Gastroesophageal sphincter (tissue), 3 donors: ENCODE data around the gene DCTN3.
A peak's percentile ranks its signal among the peaks of the same experiment; 100 is the strongest.

Experiments used
- CTCF ChIP-seq, 4 experiments: fragments of 200-600 bp in 2 of 4; fragments of 450-650 bp in 2 of 4; sonication (generic) in 1 of 4; IDR thresholded peaks; one replicate each; pipeline ENCODE4 v1.5.1; 2017 to 2019; ENCODE audit warnings: antibody characterized with exemption in 4 of 4, mild to moderate bottlenecking in 2 of 4, moderate library complexity in 2 of 4
- POLR2A ChIP-seq, 2 donors: fragments of 450-650 bp; IDR thresholded peaks; one replicate each; pipeline ENCODE4 v1.6.1; 2017; ENCODE audit warnings: antibody characterized with exemption in 2 of 2, mild to moderate bottlenecking in 2 of 2, moderate library complexity in 1 of 2

GRCh38 chr9:34611811-34612787, 8.2 kb downstream of the DCTN3 start, which contains the start of gene RPP25L:
- TF ChIP-seq CTCF (IDR thresholded peaks at IDR 0.05) (peak in 1 of 4 experiments; percentile 18), POLR2A (IDR thresholded peaks at IDR 0.05) (peak; percentile 68 to 78)
